Spleen (tissue), 11 donors: ENCODE data around the gene TMEM164. TPM values are rescaled to one million over a fixed set of nuclear protein-coding genes. Genes with fewer than 3 reads are reported as not detected.

ENCODE experiments used
- DNase-seq: peaks from one replicate; pipeline ENCODE4 v3.0.0-alpha.2; 2020
- H3K27ac ChIP-seq, 8 donors: fragments of 200-600 bp; sonication (generic) in 7 of 8; 1 replicate in 4 of 8; 2 replicates in 4 of 8; pipeline versions ENCODE4 v1.5.0 to v1.8.0; 2016 to 2021; ENCODE audit warnings: inconsistent platforms in 4 of 8, mild to moderate bottlenecking in 4 of 8, moderate library complexity in 1 of 8
- H3K27me3 ChIP-seq, 7 donors: fragments of 200-600 bp; sonication (generic) in 6 of 7; replicated peaks in 1 of 7; 1 replicate in 4 of 7; 2 replicates in 3 of 7; pipeline versions ENCODE4 v1.5.0 to v1.8.0; 2016 to 2021; ENCODE audit warnings: inconsistent platforms in 3 of 7, mild to moderate bottlenecking in 1 of 7
- H3K36me3 ChIP-seq, 6 donors: fragments of 200-600 bp; sonication (generic) in 5 of 6; 1 replicate in 4 of 6; 2 replicates in 2 of 6; pipeline versions ENCODE4 v1.5.0 to v1.8.0; 2016 to 2021; ENCODE audit warnings: inconsistent platforms in 2 of 6
- H3K4me1 ChIP-seq, 6 donors: fragments of 200-600 bp; sonication (generic) in 5 of 6; 1 replicate in 3 of 6; 2 replicates in 3 of 6; pipeline versions ENCODE4 v1.5.0 to v1.8.0; 2016 to 2021; ENCODE audit warnings: inconsistent platforms in 3 of 6
- H3K4me3 ChIP-seq, 8 donors: fragments of 200-600 bp; sonication (generic) in 7 of 8; 1 replicate in 4 of 8; 2 replicates in 4 of 8; pipeline versions ENCODE4 v1.5.0 to v1.8.0; 2016 to 2021; ENCODE audit warnings: inconsistent platforms in 4 of 8, mild to moderate bottlenecking in 4 of 8, moderate library complexity in 2 of 8
- H3K9me3 ChIP-seq, 8 donors: fragments of 200-600 bp; sonication (generic) in 7 of 8; 1 replicate in 4 of 8; 2 replicates in 4 of 8; pipeline versions ENCODE4 v1.5.0 to v1.8.0; 2016 to 2021; ENCODE audit warnings: inconsistent platforms in 4 of 8
- POLR2A ChIP-seq, 3 donors: fragments of 450-650 bp; IDR thresholded peaks; one replicate each; pipeline ENCODE4 v1.5.1; 2017; ENCODE audit warnings: antibody characterized with exemption in 3 of 3, mild to moderate bottlenecking in 1 of 3
- POLR2AphosphoS5 ChIP-seq, 3 donors: sonication (generic); formaldehyde crosslinking; IDR thresholded peaks; one replicate each; pipeline ENCODE4 v1.5.1; 2017; ENCODE audit warnings: antibody characterized with exemption in 3 of 3
- WGBS, 5 donors: extraction: QIAGEN DNeasy Blood & Tissue Kit in 3 of 5; methylation state at CpG; one replicate each; pipeline versions ENCODE4 v1.1.5 to v1.1.7; 2013 to 2018; 5-methylcytosine and 5-hydroxymethylcytosine counted together
- intact Hi-C: fragments of 100-400 bp; cut with DNase I; formaldehyde crosslinking; loops from one replicate; pipeline ENCODE4 v1.15.0; 2023; ENCODE audit warnings: low total_unique reads
- polyA plus RNA-seq, 3 donors: library from polyadenylated mRNA; stranded (reverse); fragments of 200-250 nt; gene quantifications; one replicate each; pipeline ENCODE4 v1.2.1, GENCODE V29; 2013
- total RNA-seq, 7 donors: library from RNA; depleted of rRNA in 3 of 7; stranded (reverse); fragments of >200 nt in 3 of 7; fragmentation: NEBNext Ultra II Directional in 4 of 7; extraction: Animal tissue kit (Norgen Biotek cat#: 25700) in 4 of 7; gene quantifications; one replicate each; pipeline versions ENCODE4 v1.1.0 to v1.2.1, GENCODE V29; 2016 to 2021
- TF ChIP-seq, protein P1 (sequence below), 11 experiments: fragments of 200-600 bp in 7 of 11; fragments of 450-650 bp in 4 of 11; sonication (generic) in 4 of 11; IDR thresholded peaks in 8 of 11; conservative IDR thresholded peaks in 3 of 11; 1 replicate in 7 of 11; 2 replicates in 4 of 11; pipeline versions ENCODE4 v1.4.0 to v1.8.0; 2016 to 2021; ENCODE audit warnings: antibody characterized with exemption in 11 of 11, inconsistent platforms in 4 of 11, mild to moderate bottlenecking in 1 of 11
- donor health status: healthy with polysubstance abuse.
- donor health status: DM: no; HTN: no; CAD: no; lungs with moderate emphysema.
- donor health status: DM: no; HTN: no; CAD: no.
- donor health status: Bipolar disorder and iron deficiency.
- donor health status: healthy.
- donor health status: DM: no; HTN: no; CAD: no.
- donor health status: DM: yes; HTN: yes; CAD: no.

Gene TMEM164
- total and polyA plus RNA-seq, 10 donors, result 3.9 to 29.7 (median 24.3) TPM

DNA sequence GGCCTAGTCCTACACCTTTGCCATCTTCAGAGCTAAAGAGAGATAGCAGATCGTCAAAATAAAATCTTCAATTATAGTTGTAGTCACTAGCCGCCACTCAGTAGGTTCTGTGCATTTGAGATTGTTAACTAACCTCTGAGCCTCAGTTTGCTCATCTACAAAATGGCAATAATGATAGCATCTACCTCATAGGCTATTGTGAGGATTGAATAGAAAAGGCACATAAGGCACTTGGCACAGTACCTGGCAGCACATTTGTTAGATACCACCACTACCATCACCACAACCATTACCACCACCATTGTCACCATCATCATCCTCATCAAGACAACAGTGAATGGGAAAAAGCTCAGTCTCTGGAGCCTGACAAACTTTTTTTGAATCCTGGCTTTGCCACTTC, 180.4 kb downstream of the TMEM164 start:
- Histone ChIP-seq H3K4me1 (peaks cover 0 to 9% (median 0%) of the 10 kb centered on the region in 6 donors), H3K36me3 (no peaks in the 10 kb centered on the region), H3K27ac (peak overlapping the region in 2 of 8 donors; percentile 10 to 26), H3K4me3 (no peak overlapping the region), H3K9me3 (peaks cover 0 to 8% (median 0%) of the 10 kb centered on the region in 8 donors), H3K27me3 (peaks cover 0 to 5% (median 0%) of the 10 kb centered on the region in 7 donors)
- TF ChIP-seq POLR2A (IDR thresholded peaks at IDR 0.05) (no peak), POLR2AphosphoS5 (IDR thresholded peaks at IDR 0.05) (no peak)
- TF ChIP-seq, protein P1, sequence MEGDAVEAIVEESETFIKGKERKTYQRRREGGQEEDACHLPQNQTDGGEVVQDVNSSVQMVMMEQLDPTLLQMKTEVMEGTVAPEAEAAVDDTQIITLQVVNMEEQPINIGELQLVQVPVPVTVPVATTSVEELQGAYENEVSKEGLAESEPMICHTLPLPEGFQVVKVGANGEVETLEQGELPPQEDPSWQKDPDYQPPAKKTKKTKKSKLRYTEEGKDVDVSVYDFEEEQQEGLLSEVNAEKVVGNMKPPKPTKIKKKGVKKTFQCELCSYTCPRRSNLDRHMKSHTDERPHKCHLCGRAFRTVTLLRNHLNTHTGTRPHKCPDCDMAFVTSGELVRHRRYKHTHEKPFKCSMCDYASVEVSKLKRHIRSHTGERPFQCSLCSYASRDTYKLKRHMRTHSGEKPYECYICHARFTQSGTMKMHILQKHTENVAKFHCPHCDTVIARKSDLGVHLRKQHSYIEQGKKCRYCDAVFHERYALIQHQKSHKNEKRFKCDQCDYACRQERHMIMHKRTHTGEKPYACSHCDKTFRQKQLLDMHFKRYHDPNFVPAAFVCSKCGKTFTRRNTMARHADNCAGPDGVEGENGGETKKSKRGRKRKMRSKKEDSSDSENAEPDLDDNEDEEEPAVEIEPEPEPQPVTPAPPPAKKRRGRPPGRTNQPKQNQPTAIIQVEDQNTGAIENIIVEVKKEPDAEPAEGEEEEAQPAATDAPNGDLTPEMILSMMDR (IDR thresholded peaks at IDR 0.05 in 8 of 11, conservative IDR thresholded peaks at IDR 0.05 in 3 of 11), result no peak
- DNase-seq, result no peak
- 86 to 100% (median 94%) methylated on average over 2 of the region's 2 CpGs for WGBS, 5 donors
- intact Hi-C loops, result no loop called here

DNA sequence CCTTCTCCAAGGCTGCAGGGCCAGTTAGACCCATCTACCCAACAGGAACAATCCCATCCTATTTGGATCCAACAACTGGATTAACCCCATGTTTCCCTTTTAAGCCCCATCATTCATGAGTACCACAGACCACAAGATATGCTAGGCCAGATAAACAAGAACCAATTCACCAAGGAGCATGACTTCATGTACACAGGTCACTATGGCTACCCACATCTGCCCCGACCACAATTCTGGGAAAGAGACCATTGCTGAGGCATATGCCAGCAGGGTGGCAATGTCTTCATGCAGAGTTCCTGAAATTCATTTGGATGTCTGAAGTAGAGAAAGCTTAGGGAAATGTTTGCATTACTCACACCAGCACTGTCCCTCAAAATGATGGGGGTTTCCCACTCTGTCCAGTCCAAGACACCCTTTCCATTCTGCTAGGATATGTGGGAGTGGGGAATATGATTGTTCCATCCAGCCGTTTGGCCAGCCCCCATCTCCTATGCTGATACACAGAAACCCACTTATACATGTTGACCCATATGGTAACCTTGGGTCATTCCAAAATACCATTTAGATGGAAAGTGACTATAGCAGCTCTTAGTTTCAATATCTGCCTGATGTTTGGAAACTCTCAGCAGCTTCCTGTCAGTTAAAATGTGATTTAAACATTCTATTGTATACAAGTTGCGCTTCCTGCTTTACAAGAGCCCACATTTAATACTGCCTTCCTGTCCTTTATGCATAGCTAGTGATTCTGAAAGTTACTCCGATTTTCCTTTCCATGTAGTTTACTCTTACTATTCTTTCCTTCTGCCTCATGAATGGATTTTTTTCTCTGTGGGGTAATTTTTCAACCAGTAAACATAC, 186.0 kb downstream of the TMEM164 start:
- no peaks in the 10 kb centered on the region for H3K36me3 ChIP-seq
- H3K4me1 ChIP-seq, result peaks cover 0 to 10% (median 0%) of the 10 kb centered on the region in 6 donors
- peaks cover 0 to 4% (median 0%) of the 10 kb centered on the region in 7 donors for H3K27me3 ChIP-seq
- intact Hi-C loops, result no loop called here
- no peak overlapping the region for H3K4me3 ChIP-seq
- peak overlapping the region in 2 of 8 donors; percentile 21 to 31 for H3K27ac ChIP-seq
- DNase-seq, result no peak
- no peak for TF ChIP-seq POLR2A (IDR thresholded peaks at IDR 0.05)
- TF ChIP-seq, protein P1 (IDR thresholded peaks at IDR 0.05 in 8 of 11, conservative IDR thresholded peaks at IDR 0.05 in 3 of 11), result no peak
- no peak for TF ChIP-seq POLR2AphosphoS5 (IDR thresholded peaks at IDR 0.05)
- WGBS, 5 donors, result 24 to 52% (median 35%) methylated on average over 3 to 4 of the region's 4 CpGs
- peaks cover 0 to 8% (median 0%) of the 10 kb centered on the region in 8 donors for H3K9me3 ChIP-seq

DNA sequence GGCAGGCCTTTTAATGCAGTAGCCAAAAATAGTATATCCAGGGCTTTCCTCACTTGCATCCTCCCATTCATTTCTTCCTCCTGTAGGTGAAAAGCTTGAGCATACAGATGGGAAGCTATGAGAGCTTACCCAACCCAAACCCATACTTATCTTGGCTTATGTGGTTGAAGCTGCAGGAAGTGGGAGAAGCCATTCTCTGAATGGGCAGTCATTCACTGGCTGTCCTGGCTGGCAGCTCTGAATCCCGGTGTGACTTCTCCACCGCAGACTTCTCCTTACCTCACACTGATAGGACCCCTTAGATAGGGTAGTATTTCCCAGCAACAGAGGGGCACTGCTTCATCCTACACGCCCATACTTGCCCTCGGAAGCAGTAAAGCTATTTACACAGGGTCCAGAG, 189.6 kb downstream of the TMEM164 start:
- WGBS, 5 donors, result 71 to 86% (median 75%) methylated on average over 4 of the region's 4 CpGs
- H3K9me3 ChIP-seq, result no peaks in the 10 kb centered on the region
- no peaks in the 10 kb centered on the region for H3K27me3 ChIP-seq
- no peaks in the 10 kb centered on the region for H3K36me3 ChIP-seq
- TF ChIP-seq POLR2A (IDR thresholded peaks at IDR 0.05), result no peak
- H3K4me1 ChIP-seq, result peaks cover 0 to 10% (median 0%) of the 10 kb centered on the region in 6 donors
- no peak for DNase-seq
- H3K4me3 ChIP-seq, result no peak overlapping the region
- H3K27ac ChIP-seq, result no peak overlapping the region
- intact Hi-C loops, result no loop called here

DNA sequence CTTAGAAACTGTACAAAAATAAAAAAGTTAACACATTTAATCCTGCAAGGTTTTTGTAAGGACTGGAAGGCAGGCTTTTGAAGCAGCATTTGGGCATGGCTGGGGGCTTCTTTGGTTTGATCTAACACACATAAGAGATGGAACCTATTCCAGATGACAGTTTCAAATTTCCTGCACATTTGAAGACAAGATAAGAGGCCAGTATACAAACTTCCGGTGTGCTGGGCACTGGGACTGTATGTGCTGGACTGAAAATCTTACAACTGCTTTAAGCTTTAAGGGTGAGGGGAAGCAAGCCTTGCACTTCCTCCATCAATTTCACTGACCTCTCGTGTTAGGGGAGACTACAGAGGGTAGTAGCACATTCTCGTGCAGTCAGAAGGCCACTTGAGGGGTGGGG, 192.1 kb downstream of the TMEM164 start:
- 50 to 74% (median 64%) methylated on average over 3 of the region's 3 CpGs for WGBS, 5 donors
- TF ChIP-seq, protein P1 (IDR thresholded peaks at IDR 0.05 in 8 of 11, conservative IDR thresholded peaks at IDR 0.05 in 3 of 11), result no peak
- no peak for TF ChIP-seq POLR2AphosphoS5 (IDR thresholded peaks at IDR 0.05)
- TF ChIP-seq POLR2A (IDR thresholded peaks at IDR 0.05), result no peak
- Histone ChIP-seq H3K27ac (no peak overlapping the region), H3K36me3 (peaks cover 0 to 20% (median 0%) of the 10 kb centered on the region in 6 donors), H3K9me3 (no peaks in the 10 kb centered on the region), H3K27me3 (no peaks in the 10 kb centered on the region), H3K4me3 (no peak overlapping the region), H3K4me1 (no peaks in the 10 kb centered on the region)
- intact Hi-C loops, result no loop called here
- DNase-seq, result no peak
